GM21528 (cell line): ENCODE results near the gene DMKN.

Source experiments
- ATAC-seq: cut with Tn5 transposase; IDR thresholded peaks from one replicate; pipeline ENCODE4 v1.9.1; 2021; ENCODE audit warnings: mild to moderate bottlenecking, moderate library complexity; ENCODE audit not compliant: unreplicated experiment, low FRiP score

Gene DMKN

GRCh38 chr19:35513628-35514281, at the start of gene DMKN:
Gene DMKN, minus strand, starts transcription at chr19:35513649. Its CDS starts 174 bp downstream, at chr19:35513475.
- no peak for ATAC-seq

GRCh38 chr19:35562776-35563175, 49.3 kb upstream of the DMKN start:
- ATAC-seq = no peak

GRCh38 chr19:35562336-35562735, 48.9 kb upstream of the DMKN start:
- no peak for ATAC-seq

GRCh38 chr19:35561436-35561835, 48.0 kb upstream of the DMKN start:
- no peak for ATAC-seq

GRCh38 chr19:35560677-35561076, 47.2 kb upstream of the DMKN start:
- ATAC-seq = no peak

GRCh38 chr19:35560271-35560670, 46.8 kb upstream of the DMKN start:
- no peak for ATAC-seq

GRCh38 chr19:35559781-35560180, 46.3 kb upstream of the DMKN start:
- no peak for ATAC-seq

- no peak for ATAC-seq
Measured at GRCh38 chr19:35559281-35559659, 45.8 kb upstream of the DMKN start.

- ATAC-seq = no peak
Measured at GRCh38 chr19:35558400-35559280, 45.2 kb upstream of the DMKN start.

GRCh38 chr19:35557539-35558399, 44.3 kb upstream of the DMKN start:
- no peak for ATAC-seq

- no peak for ATAC-seq
Measured at GRCh38 chr19:35556846-35557538, 43.5 kb upstream of the DMKN start.

GRCh38 chr19:35556025-35556590, 42.7 kb upstream of the DMKN start:
- no peak for ATAC-seq

- ATAC-seq = no peak
Measured at GRCh38 chr19:35555301-35556005, 42.0 kb upstream of the DMKN start.

GRCh38 chr19:35554076-35554475, 40.6 kb upstream of the DMKN start:
- ATAC-seq = no peak

- ATAC-seq = no peak
Measured at GRCh38 chr19:35553385-35554000, 40.0 kb upstream of the DMKN start.

- no peak for ATAC-seq
Measured at GRCh38 chr19:35552534-35553384, 39.3 kb upstream of the DMKN start.

GRCh38 chr19:35551091-35551810, 37.8 kb upstream of the DMKN start:
- ATAC-seq = no peak
